ENCODE results near the gene UNC79. TPM values are rescaled to one million over a fixed set of nuclear protein-coding genes. Genes with fewer than 3 reads are reported as not detected.
A peak's percentile ranks its signal among the peaks of the same experiment; 100 is the strongest.
"Not testable (repeated sequence)": the region's sequence is repeated elsewhere in the genome, so short reads cannot be mapped to it uniquely, and the experiment has no call there.

UNC79 gene
- total RNA-seq (2021; ENCODE audit: unreplicated experiment) = 0.05 TPM
- 0.05 TPM for polyA plus RNA-seq (2012; ENCODE audit: insufficient read length)
- percentile 9 among the genes with signal in this experiment for Bru-seq, nascent RNA
- BruChase-seq, experiment 1, labeled RNA remaining after a 2-hour chase = percentile 9 among the genes with signal in this experiment
- percentile 8 among the genes with signal in this experiment for BruChase-seq, experiment 2, labeled RNA remaining after a 6-hour chase
- long read RNA-seq = 0 reads

- Histone ChIP-seq H3K27me3 (ENCODE audit: control insufficient read depth, insufficient read depth, low read length) (peaks cover 8% of the 10 kb centered on the region), H3K36me3 (ENCODE audit: control insufficient read depth, insufficient read depth, low read length) (no peaks in the 10 kb centered on the region), H3K4me3 (ENCODE audit: low read depth in 2 of 2, low read length in 2 of 2) (no peak within 1 kb of the TSS; a peak in 1 of 4 replicates), H3K4me1 (ENCODE audit: control insufficient read depth, insufficient read depth, low read length) (no peaks in the 10 kb centered on the region), H3K27ac (ENCODE audit: low read length) (no peak within 1 kb of the TSS), H3K9me3 (ENCODE audit: control insufficient read depth, insufficient read depth, low read depth, low read length) (peaks cover 9% of the 10 kb centered on the region; the same call in 1 of the 2 replicates)
- ChIA-PET CTCF (no interaction called here), POLR2A (no interaction called here)
- intact Hi-C loops (cut with micrococcal nuclease; ENCODE audit: unreplicated experiment) = no loop called here
- no peak for DNase-seq (ENCODE audit: low read depth, low spot score)
- in situ Hi-C loops (cut with HindIII; ENCODE audit: low pct_unique_long_range_greater_than_20kb, low sequenced_read_pairs) = no loop called here
- ATAC-seq = no peak
- BruUV-seq (replicated peaks) = no TSS peak
- TF ChIP-seq REST (IDR thresholded peaks at IDR 0.05; ENCODE audit: insufficient read depth in 1 of 2, low read depth in 2 of 2, low read length in 1 of 2) = no peak
- TF ChIP-seq POLR2AphosphoS5 (IDR thresholded peaks at IDR 0.05; ENCODE audit: low read depth, low read length) = no peak
- TF ChIP-seq TCF7L2 (IDR thresholded peaks at IDR 0.05; ENCODE audit: low read depth, low read length) = no peak
- TF ChIP-seq SIN3A (IDR thresholded peaks at IDR 0.05; ENCODE audit: borderline replicate concordance, insufficient read depth, low read depth, low read length) = no peak
- TF ChIP-seq CTCF (IDR thresholded peaks at IDR 0.05) = no peak
Measured at GRCh38 chr14:93430315-93431035, at the start of gene UNC79. Gene UNC79, plus strand, starts transcription at chr14:93430939. Its CDS starts 91 bp downstream, at chr14:93431030.

GRCh38 chr14:93381644-93382043 is 49.1 kb upstream of the UNC79 start:
- DNase-seq (ENCODE audit: low read depth, low spot score) (no peak), ATAC-seq (no peak)
- in situ Hi-C loops (cut with HindIII; ENCODE audit: low pct_unique_long_range_greater_than_20kb, low sequenced_read_pairs) (no loop called here), intact Hi-C loops (cut with micrococcal nuclease; ENCODE audit: unreplicated experiment) (no loop called here)
- peaks cover 8% of the 10 kb centered on the region; the same call in 1 of the 2 replicates for H3K27me3 ChIP-seq (ENCODE audit: control insufficient read depth, insufficient read depth, low read length)
- no peaks in the 10 kb centered on the region for H3K36me3 ChIP-seq (ENCODE audit: control insufficient read depth, insufficient read depth, low read length)
- BruUV-seq (replicated peaks) = no TSS peak
- CTCF ChIA-PET = no interaction called here
- no peaks in the 10 kb centered on the region for H3K4me1 ChIP-seq (ENCODE audit: control insufficient read depth, insufficient read depth, low read length)
- H3K27ac ChIP-seq (ENCODE audit: low read length) = no peak overlapping the region
- POLR2A ChIA-PET = no interaction called here
- H3K4me3 ChIP-seq (ENCODE audit: low read depth in 2 of 2, low read length in 2 of 2) = no peak overlapping the region
- H3K9me3 ChIP-seq (ENCODE audit: control insufficient read depth, insufficient read depth, low read depth, low read length) = no peaks in the 10 kb centered on the region
- TF ChIP-seq CTCF (IDR thresholded peaks at IDR 0.05) = no peak

GRCh38 chr14:93384256-93384655 is 46.5 kb upstream of the UNC79 start:
- BruUV-seq (replicated peaks); H3K36me3 ChIP-seq (ENCODE audit: control insufficient read depth, insufficient read depth, low read length); H3K27me3 ChIP-seq (ENCODE audit: control insufficient read depth, insufficient read depth, low read length); CTCF ChIA-PET; POLR2A ChIA-PET; ATAC-seq; H3K4me1 ChIP-seq (ENCODE audit: control insufficient read depth, insufficient read depth, low read length); H3K4me3 ChIP-seq (ENCODE audit: low read depth in 2 of 2, low read length in 2 of 2); DNase-seq (ENCODE audit: low read depth, low spot score); H3K9me3 ChIP-seq (ENCODE audit: control insufficient read depth, insufficient read depth, low read depth, low read length); in situ Hi-C loops (cut with HindIII; ENCODE audit: low pct_unique_long_range_greater_than_20kb, low sequenced_read_pairs); H3K27ac ChIP-seq (ENCODE audit: low read length); intact Hi-C loops (cut with micrococcal nuclease; ENCODE audit: unreplicated experiment): not testable (repeated sequence)
